DMS79 treated with DMSO at 0.1 percent for 48 hours (cell line): ENCODE measurements around the gene GMNN.
"Not testable (repeated sequence)": the region's sequence is repeated elsewhere in the genome, so short reads cannot be mapped to it uniquely, and the experiment has no call there.

ENCODE experiments used
- DNase-seq: peaks from one replicate; lab custom pipeline; 2025; lab: John Stamatoyannopoulos, UW

Gene GMNN

GRCh38 chr6:24761851-24762250 lies 12.9 kb upstream of the GMNN start:
- DNase-seq, result no peak

GRCh38 chr6:24763578-24763977 lies 11.2 kb upstream of the GMNN start:
- DNase-seq, result peak; percentile 98

GRCh38 chr6:24764833-24765828 lies 9.6 kb upstream of the GMNN start:
- DNase-seq, result not testable (repeated sequence)

- DNase-seq, result not testable (repeated sequence)
Measured at GRCh38 chr6:24765968-24766367, 8.8 kb upstream of the GMNN start.

- peak; percentile 25 for DNase-seq
Measured at GRCh38 chr6:24766680-24767462, 7.9 kb upstream of the GMNN start.

- DNase-seq, result no peak
Measured at GRCh38 chr6:24768361-24768760, 6.4 kb upstream of the GMNN start.

GRCh38 chr6:24775520-24776058 lies 852 bp downstream of the GMNN start:
- DNase-seq, result no peak

- DNase-seq, result no peak
Measured at GRCh38 chr6:24777227-24777626, 2.5 kb downstream of the GMNN start.

GRCh38 chr6:24778121-24778520 lies 3.4 kb downstream of the GMNN start:
- no peak for DNase-seq

GRCh38 chr6:24778878-24779277 lies 4.1 kb downstream of the GMNN start:
- DNase-seq, result no peak

- no peak for DNase-seq
Measured at GRCh38 chr6:24779416-24780016, 4.8 kb downstream of the GMNN start.

- no peak for DNase-seq
Measured at GRCh38 chr6:24780206-24780605, 5.5 kb downstream of the GMNN start.

GRCh38 chr6:24788031-24788665 lies 13.4 kb downstream of the GMNN start:
- DNase-seq, result no peak

GRCh38 chr6:24795106-24795505 lies 20.4 kb downstream of the GMNN start:
- no peak for DNase-seq

GRCh38 chr6:24796616-24797290 lies 22.0 kb downstream of the GMNN start:
- no peak for DNase-seq

GRCh38 chr6:24797596-24798216 lies 23.0 kb downstream of the GMNN start:
- peak; percentile 68 for DNase-seq

- no peak for DNase-seq
Measured at GRCh38 chr6:24798740-24799540, 24.2 kb downstream of the GMNN start, which contains the start of gene ARMH2. TSS of gene ARMH2 (minus strand) at chr6:24798917. CDS start at chr6:24798857, 60 bp downstream.

GRCh38 chr6:24799541-24799915 lies 24.8 kb downstream of the GMNN start:
- peak; percentile 55 for DNase-seq

- no peak for DNase-seq
Measured at GRCh38 chr6:24802271-24803059, 27.7 kb downstream of the GMNN start.
